Parathyroid adenoma (tissue), 2 donors: ENCODE results near the gene KLHL40.

ENCODE experiments used
- H2AFZ ChIP-seq: fragments of 300-600 bp; sonication (generic); one replicate; pipeline ENCODE4 v1.7.0; 2017; ENCODE audit warnings: antibody characterized with exemption, mild to moderate bottlenecking
- H3K27ac ChIP-seq: fragments of 300-600 bp; sonication (generic); one replicate; pipeline ENCODE4 v1.7.0; 2017
- H3K27me3 ChIP-seq: fragments of 300-600 bp; sonication (generic); one replicate; pipeline ENCODE4 v1.7.0; 2017; ENCODE audit warnings: low read length; ENCODE audit not compliant: control insufficient read depth, insufficient read depth
- H3K36me3 ChIP-seq: fragments of 300-600 bp; sonication (generic); one replicate; pipeline ENCODE4 v1.7.0; 2017; ENCODE audit warnings: low read length; ENCODE audit not compliant: control insufficient read depth, insufficient read depth
- H3K4me1 ChIP-seq: fragments of 300-600 bp; sonication (generic); one replicate; pipeline ENCODE4 v1.7.0; 2017; ENCODE audit warnings: control low read depth
- H3K4me2 ChIP-seq: fragments of 300-600 bp; sonication (generic); one replicate; pipeline ENCODE4 v1.7.0; 2017; ENCODE audit warnings: low read length
- H3K4me3 ChIP-seq: fragments of 300-600 bp; sonication (generic); one replicate; pipeline ENCODE4 v1.7.0; 2017; ENCODE audit warnings: low read depth, low read length
- H3K79me2 ChIP-seq: fragments of 300-600 bp; sonication (generic); one replicate; pipeline ENCODE4 v1.7.0; 2017; ENCODE audit warnings: control low read depth
- H3K9ac ChIP-seq: fragments of 300-600 bp; sonication (generic); one replicate; pipeline ENCODE4 v1.7.0; 2017; ENCODE audit warnings: mild to moderate bottlenecking
- H3K9me3 ChIP-seq: fragments of 300-600 bp; sonication (generic); one replicate; pipeline ENCODE4 v1.7.0; 2017; ENCODE audit warnings: low read length; ENCODE audit not compliant: control insufficient read depth
- TF ChIP-seq, protein P1 (sequence below): fragments of 300-600 bp; sonication (generic); IDR thresholded peaks from one replicate; pipeline ENCODE4 v1.7.0; 2017; ENCODE audit warnings: antibody characterized with exemption, mild to moderate bottlenecking
- donor health status: primary hyperparathyroidism.

KLHL40 gene

GRCh38 chr3:42728668-42729364 is 43.5 kb downstream of the KLHL40 start:
- Histone ChIP-seq H3K4me1 (peaks cover 32% of the 10 kb centered on the region), H3K9ac (no peak overlapping the region)

DNA sequence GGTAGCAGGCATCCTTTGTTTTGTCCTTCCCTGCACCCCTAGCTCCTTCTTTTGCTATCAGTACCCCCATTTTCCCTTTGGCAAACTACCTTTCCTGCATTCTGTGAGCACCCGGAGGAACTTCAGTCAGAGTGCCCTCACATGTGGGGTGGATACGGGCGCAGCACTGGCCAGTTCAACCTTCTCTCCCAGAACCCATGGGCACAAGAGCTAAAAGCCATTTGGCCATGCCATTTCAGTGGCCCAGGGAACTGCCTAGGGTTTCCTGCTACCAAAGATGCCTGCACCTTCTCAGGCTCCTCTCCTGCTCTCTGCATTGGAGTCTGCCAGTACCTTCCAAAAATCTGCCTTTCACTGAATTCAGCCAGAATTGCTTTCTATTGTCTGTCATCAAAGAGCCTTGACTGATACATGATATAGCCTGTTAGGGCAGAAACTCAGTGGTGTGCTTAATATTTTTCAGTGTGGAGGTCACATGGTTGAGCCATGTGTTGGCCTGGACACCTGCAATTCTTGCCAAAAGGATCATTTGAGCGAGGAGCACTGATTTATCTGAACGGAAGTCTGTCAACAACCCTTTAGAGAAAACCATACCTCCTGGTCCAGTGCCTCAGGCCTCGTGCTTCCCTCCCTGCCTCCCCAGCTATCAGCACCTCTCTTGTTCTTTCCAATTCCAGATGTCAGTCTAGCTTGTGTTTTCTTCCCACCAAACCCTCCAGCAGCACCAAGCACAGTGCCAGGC is 44.2 kb downstream of the KLHL40 start:
- TF ChIP-seq, protein P1, sequence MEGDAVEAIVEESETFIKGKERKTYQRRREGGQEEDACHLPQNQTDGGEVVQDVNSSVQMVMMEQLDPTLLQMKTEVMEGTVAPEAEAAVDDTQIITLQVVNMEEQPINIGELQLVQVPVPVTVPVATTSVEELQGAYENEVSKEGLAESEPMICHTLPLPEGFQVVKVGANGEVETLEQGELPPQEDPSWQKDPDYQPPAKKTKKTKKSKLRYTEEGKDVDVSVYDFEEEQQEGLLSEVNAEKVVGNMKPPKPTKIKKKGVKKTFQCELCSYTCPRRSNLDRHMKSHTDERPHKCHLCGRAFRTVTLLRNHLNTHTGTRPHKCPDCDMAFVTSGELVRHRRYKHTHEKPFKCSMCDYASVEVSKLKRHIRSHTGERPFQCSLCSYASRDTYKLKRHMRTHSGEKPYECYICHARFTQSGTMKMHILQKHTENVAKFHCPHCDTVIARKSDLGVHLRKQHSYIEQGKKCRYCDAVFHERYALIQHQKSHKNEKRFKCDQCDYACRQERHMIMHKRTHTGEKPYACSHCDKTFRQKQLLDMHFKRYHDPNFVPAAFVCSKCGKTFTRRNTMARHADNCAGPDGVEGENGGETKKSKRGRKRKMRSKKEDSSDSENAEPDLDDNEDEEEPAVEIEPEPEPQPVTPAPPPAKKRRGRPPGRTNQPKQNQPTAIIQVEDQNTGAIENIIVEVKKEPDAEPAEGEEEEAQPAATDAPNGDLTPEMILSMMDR, result no peak
- Histone ChIP-seq H3K9me3 (no peaks in the 10 kb centered on the region), H3K36me3 (no peaks in the 10 kb centered on the region), H2AFZ (peak overlapping the region; percentile 44), H3K27me3 (no peaks in the 10 kb centered on the region), H3K4me3 (no peak overlapping the region), H3K4me2 (peak overlapping the region; percentile 26), H3K4me1 (peaks cover 34% of the 10 kb centered on the region), H3K79me2 (no peaks in the 10 kb centered on the region), H3K9ac (no peak overlapping the region), H3K27ac (peak overlapping the region; percentile 78)

More at GRCh38 chr3:42728668-42729364, 43.5 kb downstream of the KLHL40 start:
- H2AFZ ChIP-seq, result peak overlapping the region; percentile 44
- H3K4me2 ChIP-seq, result no peak overlapping the region
- peak overlapping the region; percentile 78 for H3K27ac ChIP-seq
- no peaks in the 10 kb centered on the region for H3K9me3 ChIP-seq
- H3K36me3 ChIP-seq, result no peaks in the 10 kb centered on the region
- TF ChIP-seq, protein P1, result no peak
- no peaks in the 10 kb centered on the region for H3K79me2 ChIP-seq
- H3K4me3 ChIP-seq, result no peak overlapping the region
- H3K27me3 ChIP-seq, result no peaks in the 10 kb centered on the region

DNA sequence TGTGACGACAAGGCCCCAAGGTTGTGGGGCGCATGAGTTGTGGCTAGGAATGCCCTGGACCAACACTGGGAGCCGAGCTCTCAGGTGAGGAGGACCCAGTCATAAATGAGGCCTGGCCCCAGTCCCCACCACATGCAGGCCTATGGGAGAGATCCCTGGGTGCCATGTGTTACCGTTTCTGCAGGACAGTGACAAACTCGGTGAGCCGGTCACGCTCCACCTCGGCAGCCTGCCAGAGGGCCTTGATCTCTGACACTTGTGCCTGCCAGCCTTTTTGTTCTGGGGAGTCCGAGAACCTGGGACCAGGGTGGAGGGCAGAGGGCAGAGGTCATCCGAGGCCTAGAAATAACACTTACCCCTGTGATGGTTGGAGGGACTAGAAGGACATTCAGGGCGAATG is 45.0 kb downstream of the KLHL40 start:
- Histone ChIP-seq H2AFZ (peak overlapping the region; percentile 44), H3K27me3 (no peaks in the 10 kb centered on the region), H3K9ac (no peak overlapping the region), H3K27ac (peak overlapping the region; percentile 78), H3K4me1 (peaks cover 34% of the 10 kb centered on the region), H3K79me2 (no peaks in the 10 kb centered on the region), H3K36me3 (no peaks in the 10 kb centered on the region), H3K4me2 (peak overlapping the region; percentile 26), H3K4me3 (no peak overlapping the region), H3K9me3 (no peaks in the 10 kb centered on the region)
- TF ChIP-seq, protein P1, result no peak

- Histone ChIP-seq H3K4me3 (no peak overlapping the region), H3K27ac (peak overlapping the region; percentile 78), H3K4me1 (peaks cover 34% of the 10 kb centered on the region), H3K9ac (no peak overlapping the region), H3K27me3 (no peaks in the 10 kb centered on the region), H3K4me2 (no peak overlapping the region), H3K9me3 (no peaks in the 10 kb centered on the region), H2AFZ (peak overlapping the region; percentile 35), H3K36me3 (no peaks in the 10 kb centered on the region), H3K79me2 (no peaks in the 10 kb centered on the region)
- TF ChIP-seq, protein P1, result no peak
These were observed 45.5 kb downstream of the KLHL40 start for GRCh38 chr3:42730706-42731420.
